H1 (cell line): ENCODE data around the gene VOPP1. TPM values are rescaled to one million over a fixed set of nuclear protein-coding genes. Genes with fewer than 3 reads are reported as not detected.

ENCODE experiments used
- CTCF ChIA-PET: fragments of 300-600 bp; sonication (Branson Sonifier 250); formaldehyde crosslinking; loops from one replicate; lab custom pipeline; 2021; ENCODE audit not compliant: partially characterized antibody; lab: Charles Lee
- POLR2A ChIA-PET: fragments of 300-600 bp; sonication (Branson Sonifier 250); formaldehyde crosslinking; loops from one replicate; lab custom pipeline; 2021; ENCODE audit warnings: inconsistent platforms; ENCODE audit not compliant: partially characterized antibody; lab: Charles Lee
- DNase-seq, 2 experiments: peaks; one replicate each; pipeline versions ENCODE4 v3.0.0 to v3.0.0-alpha.2; 2010 to 2022; ENCODE audit warnings: low spot score in 2 of 2, low read depth in 1 of 2, mixed read lengths in 1 of 2
- FAIRE-seq: peaks from 2 replicates; lab custom pipeline; 2011; peaks lifted over from hg19 to GRCh38; lab: Jason Lieb, UNC
- H2AFZ ChIP-seq: 2 replicates; pipeline ENCODE4 v1.8.1; 2012; ENCODE audit warnings: low read length, inconsistent platforms
- H2AK5ac ChIP-seq: 2 replicates; pipeline ENCODE4 v1.6.1; 2013; ENCODE audit warnings: low read depth, low read length
- H2BK120ac ChIP-seq: replicated peaks from 2 replicates; pipeline ENCODE3; 2013; ENCODE audit warnings: low read depth, low read length, inconsistent platforms
- H2BK12ac ChIP-seq: 2 replicates; pipeline ENCODE4 v1.6.1; 2013; ENCODE audit warnings: low read depth, low read length
- H2BK15ac ChIP-seq: 2 replicates; pipeline ENCODE4 v1.6.1; 2013; ENCODE audit warnings: low read length
- H2BK20ac ChIP-seq: 2 replicates; pipeline ENCODE4 v1.6.1; 2013; ENCODE audit warnings: low read length
- H2BK5ac ChIP-seq: 2 replicates; pipeline ENCODE4 v1.6.1; 2013; ENCODE audit warnings: low read depth, low read length
- H3K14ac ChIP-seq: 2 replicates; pipeline ENCODE4 v1.6.1; 2013; ENCODE audit warnings: inconsistent platforms; ENCODE audit not compliant: insufficient read length
- H3K18ac ChIP-seq: 2 replicates; pipeline ENCODE4 v1.6.1; 2013; ENCODE audit warnings: low read length; ENCODE audit errors: extremely low read depth
- H3K23ac ChIP-seq: 2 replicates; pipeline ENCODE4 v1.6.1; 2013; ENCODE audit warnings: inconsistent platforms; ENCODE audit not compliant: insufficient read length
- H3K23me2 ChIP-seq: 2 replicates; pipeline ENCODE4 v1.6.1; 2013; ENCODE audit warnings: low read depth, low read length
- H3K27ac ChIP-seq: 2 replicates; pipeline ENCODE4 v1.6.1; 2011; ENCODE audit warnings: low read depth, low read length, inconsistent platforms
- H3K27me3 ChIP-seq, 4 experiments: replicated peaks in 1 of 4; 1 replicate in 1 of 4; 2 replicates in 3 of 4; pipeline versions ENCODE4 v1.6.1 to v1.8.1; 2011 to 2013; ENCODE audit warnings: low read length in 3 of 4, mild to moderate bottlenecking in 3 of 4, inconsistent platforms in 2 of 4, mixed read lengths in 2 of 4, moderate library complexity in 1 of 4; ENCODE audit not compliant: control insufficient read depth in 3 of 4, insufficient read depth in 3 of 4; ENCODE audit errors: extremely low read depth in 1 of 4
- H3K36me3 ChIP-seq, 4 experiments: 2 replicates each; pipeline versions ENCODE4 v1.6.1 to v1.8.1; 2011 to 2013; ENCODE audit warnings: mild to moderate bottlenecking in 4 of 4, low read length in 3 of 4, moderate library complexity in 2 of 4, control low read depth in 1 of 4, inconsistent platforms in 1 of 4; ENCODE audit not compliant: insufficient read depth in 4 of 4, control insufficient read depth in 2 of 4
- H3K4ac ChIP-seq: replicated peaks from 2 replicates; pipeline ENCODE3; 2013; ENCODE audit warnings: low read length, low read depth, mixed read lengths, inconsistent platforms; ENCODE audit not compliant: insufficient read length
- H3K4me1 ChIP-seq, 4 experiments: replicated peaks in 1 of 4; 1 replicate in 1 of 4; 2 replicates in 3 of 4; pipeline versions ENCODE4 v1.6.1 to v1.8.1; 2011 to 2013; ENCODE audit warnings: low read length in 3 of 4, inconsistent platforms in 2 of 4, mixed read lengths in 1 of 4; ENCODE audit not compliant: insufficient read depth in 4 of 4, control insufficient read depth in 3 of 4
- H3K4me2 ChIP-seq, 2 experiments: 2 replicates each; pipeline versions ENCODE4 v1.6.1 to v1.8.1; 2011 to 2013; ENCODE audit warnings: low read depth in 2 of 2, low read length in 2 of 2, control low read depth in 1 of 2, inconsistent platforms in 1 of 2, mild to moderate bottlenecking in 1 of 2; ENCODE audit not compliant: insufficient read depth in 1 of 2
- H3K4me3 ChIP-seq, 4 experiments: fragments of 200-600, 300-600 bp in 1 of 4; sonication (generic), shearing (Covaris generic), sonication (Bioruptor Twin) in 1 of 4; 2 replicates each; pipeline versions ENCODE4 v1.5.1 to v1.8.1; 2011 to 2016; ENCODE audit warnings: low read length in 4 of 4, low read depth in 3 of 4, control low read depth in 2 of 4, inconsistent platforms in 2 of 4, mild to moderate bottlenecking in 2 of 4, mixed read lengths in 1 of 4, moderate library complexity in 1 of 4; ENCODE audit not compliant: insufficient read depth in 2 of 4; ENCODE audit errors: extremely low read depth in 1 of 4
- H3K56ac ChIP-seq: replicated peaks from 2 replicates; pipeline ENCODE3; 2013; ENCODE audit warnings: low read depth, mild to moderate bottlenecking, mixed read lengths, low read length, inconsistent platforms; ENCODE audit not compliant: insufficient read length
- H3K79me1 ChIP-seq: 2 replicates; pipeline ENCODE4 v1.6.1; 2013; ENCODE audit warnings: low read depth, low read length, control low read depth
- H3K79me2 ChIP-seq, 2 experiments: 2 replicates each; pipeline versions ENCODE4 v1.6.1 to v1.8.1; 2012 to 2013; ENCODE audit warnings: low read length in 2 of 2, mild to moderate bottlenecking in 2 of 2, inconsistent platforms in 1 of 2; ENCODE audit not compliant: insufficient read depth in 2 of 2, control insufficient read depth in 1 of 2
- H3K9ac ChIP-seq, 4 experiments: replicated peaks in 1 of 4; 1 replicate in 1 of 4; 2 replicates in 3 of 4; pipeline versions ENCODE4 v1.6.1 to v1.8.1; 2011 to 2013; ENCODE audit warnings: low read depth in 3 of 4, low read length in 3 of 4, control low read depth in 2 of 4, mild to moderate bottlenecking in 2 of 4, moderate library complexity in 2 of 4, inconsistent platforms in 1 of 4; ENCODE audit errors: extremely low read depth in 1 of 4
- H3K9me3 ChIP-seq, 2 experiments: 2 replicates each; pipeline versions ENCODE4 v1.6.1 to v1.8.1; 2012 to 2013; ENCODE audit warnings: mild to moderate bottlenecking in 2 of 2, moderate library complexity in 2 of 2, control low read depth in 1 of 2, inconsistent platforms in 1 of 2, low read depth in 1 of 2, low read length in 1 of 2, mixed read lengths in 1 of 2; ENCODE audit not compliant: insufficient read depth in 2 of 2
- H4K20me1 ChIP-seq, 2 experiments: replicated peaks in 1 of 2; 2 replicates each; pipeline versions ENCODE3 to v1.8.1; 2011 to 2013; ENCODE audit warnings: inconsistent platforms in 2 of 2, low read length in 2 of 2, mild to moderate bottlenecking in 1 of 2; ENCODE audit not compliant: insufficient read depth in 2 of 2, control insufficient read depth in 1 of 2
- H4K5ac ChIP-seq: 2 replicates; pipeline ENCODE4 v1.6.1; 2013; ENCODE audit warnings: low read length, low read depth, mixed read lengths, inconsistent platforms; ENCODE audit not compliant: insufficient read length
- H4K8ac ChIP-seq: 2 replicates; pipeline ENCODE4 v1.8.0; 2013; ENCODE audit warnings: mild to moderate bottlenecking, moderate library complexity, low read length, inconsistent platforms; ENCODE audit not compliant: insufficient read depth; ENCODE audit errors: extremely low read depth
- H4K91ac ChIP-seq: replicated peaks from 2 replicates; pipeline ENCODE3; 2013; ENCODE audit warnings: low read length, mixed read lengths, inconsistent platforms; ENCODE audit not compliant: insufficient read length
- E2F6 ChIP-seq: IDR thresholded peaks from 2 replicates; pipeline ENCODE4 v1.6.1; 2012; ENCODE audit warnings: inconsistent platforms
- NANOG ChIP-seq: IDR thresholded peaks from 2 replicates; pipeline ENCODE4 v1.6.1; 2011; ENCODE audit warnings: low read length, low read depth, mild to moderate bottlenecking, inconsistent platforms; ENCODE audit not compliant: insufficient read depth, poor library complexity, severe bottlenecking
- SIN3A ChIP-seq, 2 experiments: IDR thresholded peaks in 1 of 2; conservative IDR thresholded peaks in 1 of 2; 2 replicates each; pipeline ENCODE4 v1.6.1; 2011 to 2012; ENCODE audit warnings: low read length in 2 of 2, improper control_type of control experiment in 1 of 2, low read depth in 1 of 2, mild to moderate bottlenecking in 1 of 2
- TCF12 ChIP-seq: IDR thresholded peaks from 2 replicates; pipeline ENCODE4 v1.6.1; 2011; ENCODE audit warnings: low read depth, mild to moderate bottlenecking, low read length
- WGBS, 2 experiments: shearing (Covaris generic) in 1 of 2; methylation state at CpG; one replicate each; pipeline versions ENCODE4 v1.1.6 to v1.1.7; 2013 to 2015; ENCODE audit warnings: low lambda C conversion rate in 2 of 2, mixed read lengths in 2 of 2, inconsistent platforms in 1 of 2, low coverage in 1 of 2, missing lambda C conversion rate in 1 of 2; ENCODE audit not compliant: insufficient replicate concordance in 2 of 2, insufficient coverage in 1 of 2, insufficient read length in 1 of 2; ENCODE audit errors: extremely low coverage in 1 of 2, missing lambda C conversion rate in 1 of 2; 5-methylcytosine and 5-hydroxymethylcytosine counted together
- polyA plus RNA-seq, 7 experiments: library from polyadenylated mRNA; depleted of rRNA in 3 of 7; stranded (reverse) in 5 of 7; unstranded in 2 of 7; fragments of >200 nt in 5 of 7; fragments of 200-250 nt in 2 of 7; gene quantifications; 1 replicate in 5 of 7; 2 replicates in 1 of 7; 4 replicates in 1 of 7; pipeline versions ENCODE4 v1.2.1 to v1.2.3, GENCODE V29; 2011 to 2013; ENCODE audit warnings: missing spikeins in 2 of 7, mixed read lengths in 2 of 7
- total RNA-seq: library from RNA; stranded (reverse); fragmentation: NEBNext Ultra II Directional; extraction: Animal tissue kit (Norgen Biotek cat#: 25700); gene quantifications from 2 replicates; pipeline ENCODE4 v1.2.1, GENCODE V29; 2021

Gene VOPP1
- total and polyA plus RNA-seq, 2 of the 8 experiments (the other 6 are each of a cell fraction or from before 2014, with no cell fraction given), result 44.7 to 83.0 TPM

GRCh38 chr7:55575733-55576132 is 3.4 kb upstream of the VOPP1 start:
- POLR2A ChIA-PET, result no interaction called here
- Histone ChIP-seq H3K23me2 (peaks cover 12% of the 10 kb centered on the region), H3K27me3 (peaks cover 0 to 5% (median 0%) of the 10 kb centered on the region in 4 experiments; a peak in 2 of 7 replicates)
- TF ChIP-seq E2F6 (no peak), NANOG (no peak), TCF12 (no peak), SIN3A (conservative IDR thresholded peaks at IDR 0.05 in 1 of 2, IDR thresholded peaks at IDR 0.05 in 1 of 2; ENCODE audit: low read depth in 1 of 2, low read length in 2 of 2) (no peak)
- TF ChIP-seq, all 59 proteins: peak for 0
- Histone ChIP-seq H3K4me3 (no peak overlapping the region), H4K5ac (no peak overlapping the region), H3K79me1 (no peaks in the 10 kb centered on the region), H3K56ac (no peak overlapping the region), H2BK12ac (no peak overlapping the region), H3K4ac (no peak overlapping the region), H4K20me1 (no peaks in the 10 kb centered on the region), H2BK20ac (no peak overlapping the region), H2AK5ac (no peak overlapping the region), H3K18ac (no peak overlapping the region), H3K4me1 (peaks cover 0 to 12% (median 7%) of the 10 kb centered on the region in 4 experiments; a peak in 4 of 7 replicates), H3K79me2 (peaks cover 0 to 8% of the 10 kb centered on the region in 2 experiments; a peak in 2 of 4 replicates), H2BK120ac (no peak overlapping the region), H2BK5ac (no peak overlapping the region), H3K23ac (no peak overlapping the region), H2BK15ac (no peak overlapping the region), H3K4me2 (no peak overlapping the region), H4K91ac (no peak overlapping the region), H3K9ac (no peak overlapping the region), H2AFZ (no peak overlapping the region), H3K27ac (no peak overlapping the region), H3K14ac (no peak overlapping the region), H4K8ac (no peak overlapping the region), H3K9me3 (no peaks in the 10 kb centered on the region), H3K36me3 (no peaks in the 10 kb centered on the region)
- FAIRE-seq (no peak), DNase-seq (peak in 1 of 2 experiments; percentile 11)
- 91% methylated on average over 4 of the region's 4 CpGs; no CpG with 5 or more reads in 1 of the 2 experiments for WGBS, 2 experiments
- CTCF ChIA-PET, result no interaction called here
